ENCODE data around the gene NPHP4. TPM values are rescaled to one million over a fixed set of nuclear protein-coding genes. Genes with fewer than 3 reads are reported as not detected.

The NPHP4 gene
- total RNA-seq, 1 experiment from 2014 or later: 16.8 TPM

- no peak for TF ChIP-seq AFF4 (CRISPR knock-in tag; IDR thresholded peaks at IDR 0.05; ENCODE audit: borderline replicate concordance)
- no peak for TF ChIP-seq ZNF512 (CRISPR knock-in tag; IDR thresholded peaks at IDR 0.05; ENCODE audit: borderline replicate concordance)
- no peak for TF ChIP-seq PREB (CRISPR knock-in tag; IDR thresholded peaks at IDR 0.05; ENCODE audit: borderline replicate concordance)
Measured at GRCh38 chr1:5865774-5866173, 126.5 kb downstream of the NPHP4 start (continued).

GRCh38 chr1:5865056-5865455 lies 127.2 kb downstream of the NPHP4 start:
- H3K4me3 Mint-ChIP-seq: no peak overlapping the region
- H3K4me1 Mint-ChIP-seq: no peaks in the 10 kb centered on the region
- ATAC-seq (no peak), DNase-seq (ENCODE audit: low spot score) (no peak)
- no peaks in the 10 kb centered on the region for H3K27me3 Mint-ChIP-seq (ENCODE audit: low read depth)
- POLR2A ChIA-PET: no interaction called here
- H3K9me3 Mint-ChIP-seq: peaks cover 19% of the 10 kb centered on the region
- CTCF ChIA-PET: interaction anchor here (0.6 kb wide), 1 partner anchor 108 kb away, joined by 3 read pairs; no protein-coding TSS in a partner anchor
- no peak for TF ChIP-seq MAX (CRISPR knock-in tag; IDR thresholded peaks at IDR 0.05)
- TF ChIP-seq ZNF671 (CRISPR knock-in tag; IDR thresholded peaks at IDR 0.05): no peak
- TF ChIP-seq RORB (CRISPR knock-in tag; IDR thresholded peaks at IDR 0.05): no peak
- no peak for TF ChIP-seq RELA (CRISPR knock-in tag; IDR thresholded peaks at IDR 0.05; ENCODE audit: borderline replicate concordance)
- no peak for TF ChIP-seq STAT6 (CRISPR knock-in tag; conservative IDR thresholded peaks at IDR 0.05; ENCODE audit: low read depth)
- TF ChIP-seq ESRRA (CRISPR knock-in tag; IDR thresholded peaks at IDR 0.05; ENCODE audit: borderline replicate concordance): no peak
- H3K27ac Mint-ChIP-seq: no peak overlapping the region
- H3K36me3 Mint-ChIP-seq: peaks cover 19% of the 10 kb centered on the region

GRCh38 chr1:5864256-5864655 lies 128.0 kb downstream of the NPHP4 start:
- no peak for DNase-seq (ENCODE audit: low spot score)
- H3K27me3 Mint-ChIP-seq (ENCODE audit: low read depth): no peaks in the 10 kb centered on the region
- H3K4me3 Mint-ChIP-seq: no peak overlapping the region
- no peak overlapping the region for H3K27ac Mint-ChIP-seq
- POLR2A ChIA-PET: no interaction called here
- no peak for ATAC-seq
- no peaks in the 10 kb centered on the region for H3K4me1 Mint-ChIP-seq
- CTCF ChIA-PET: no interaction called here
- peaks cover 12% of the 10 kb centered on the region for H3K36me3 Mint-ChIP-seq
- H3K9me3 Mint-ChIP-seq: peaks cover 12% of the 10 kb centered on the region
- TF ChIP-seq ATF6 (CRISPR knock-in tag; IDR thresholded peaks at IDR 0.05): no peak
- TF ChIP-seq EMX1 (CRISPR knock-in tag; IDR thresholded peaks at IDR 0.05): no peak
- TF ChIP-seq MXD4 (CRISPR knock-in tag; IDR thresholded peaks at IDR 0.05; ENCODE audit: borderline replicate concordance): no peak
- no peak for TF ChIP-seq MAX (CRISPR knock-in tag; IDR thresholded peaks at IDR 0.05)
- TF ChIP-seq ZNF138 (CRISPR knock-in tag; conservative IDR thresholded peaks at IDR 0.05): no peak
- no peak for TF ChIP-seq ZNF425 (CRISPR knock-in tag; conservative IDR thresholded peaks at IDR 0.05)
- no peak for TF ChIP-seq ATF3 (CRISPR knock-in tag; conservative IDR thresholded peaks at IDR 0.05)
